Keratinocyte (primary cell): ENCODE results near the gene PCBD1. TPM values are rescaled to one million over a fixed set of nuclear protein-coding genes. Genes with fewer than 3 reads are reported as not detected.
A peak's percentile ranks its signal among the peaks of the same experiment; 100 is the strongest.

Experiments
- DNase-seq: peaks from one replicate; pipeline ENCODE4 v3.0.0-alpha.2; 2011; ENCODE audit warnings: low read depth, missing footprints, low spot score
- FAIRE-seq: peaks from 2 replicates; lab custom pipeline; 2011; peaks lifted over from hg19 to GRCh38; lab: Jason Lieb, UNC
- H2AFZ ChIP-seq: 2 replicates; pipeline ENCODE4 v1.6.0; 2012; ENCODE audit warnings: low read length, control low read depth, inconsistent platforms; ENCODE audit not compliant: control insufficient read depth
- H3K27ac ChIP-seq: 2 replicates; pipeline ENCODE4 v1.5.1; 2011; ENCODE audit warnings: low read length; ENCODE audit not compliant: control insufficient read depth, insufficient read depth
- H3K27me3 ChIP-seq: 3 replicates; pipeline ENCODE4 v1.6.0; 2011; ENCODE audit warnings: low read length; ENCODE audit not compliant: control insufficient read depth, insufficient read depth; ENCODE audit errors: extremely low read depth
- H3K36me3 ChIP-seq, 2 experiments: 2 replicates in 1 of 2; 3 replicates in 1 of 2; pipeline ENCODE4 v1.5.1; 2011; ENCODE audit warnings: low read length in 2 of 2, mild to moderate bottlenecking in 1 of 2; ENCODE audit not compliant: control insufficient read depth in 2 of 2, insufficient read depth in 2 of 2; ENCODE audit errors: extremely low read depth in 1 of 2
- H3K4me1 ChIP-seq: 3 replicates; pipeline ENCODE4 v1.5.1; 2011; ENCODE audit warnings: low read length; ENCODE audit not compliant: control insufficient read depth, insufficient read depth; ENCODE audit errors: extremely low read depth
- H3K4me2 ChIP-seq: 3 replicates; pipeline ENCODE4 v1.6.0; 2011; ENCODE audit warnings: low read depth, low read length; ENCODE audit not compliant: control insufficient read depth, insufficient read depth; ENCODE audit errors: extremely low read depth
- H3K4me3 ChIP-seq, 3 experiments: fragments of 200-600 bp in 1 of 3; sonication (generic) in 1 of 3; 2 replicates in 2 of 3; 3 replicates in 1 of 3; pipeline ENCODE4 v1.5.1; 2011 to 2016; ENCODE audit warnings: low read length in 3 of 3, mild to moderate bottlenecking in 3 of 3, control low read depth in 2 of 3, inconsistent platforms in 1 of 3, low read depth in 1 of 3, mixed read lengths in 1 of 3, mixed run types in 1 of 3, moderate library complexity in 1 of 3; ENCODE audit not compliant: control insufficient read depth in 2 of 3, insufficient read depth in 2 of 3; ENCODE audit errors: extremely low read depth in 1 of 3
- H3K79me2 ChIP-seq: 2 replicates; pipeline ENCODE4 v1.6.0; 2012; ENCODE audit warnings: low read length; ENCODE audit not compliant: control insufficient read depth, insufficient read depth
- H3K9ac ChIP-seq: 3 replicates; pipeline ENCODE4 v1.6.0; 2011; ENCODE audit warnings: low read length; ENCODE audit not compliant: control insufficient read depth, insufficient read depth; ENCODE audit errors: extremely low read depth
- H3K9me1 ChIP-seq: 3 replicates; pipeline ENCODE4 v1.6.0; 2011; ENCODE audit warnings: low read length; ENCODE audit not compliant: control insufficient read depth, insufficient read depth; ENCODE audit errors: extremely low read depth
- H3K9me3 ChIP-seq: 2 replicates; pipeline ENCODE4 v1.5.1; 2012; ENCODE audit warnings: low read depth, low read length; ENCODE audit not compliant: control insufficient read depth
- H4K20me1 ChIP-seq: 3 replicates; pipeline ENCODE4 v1.6.0; 2011; ENCODE audit warnings: low read length; ENCODE audit not compliant: control insufficient read depth, insufficient read depth; ENCODE audit errors: extremely low read depth
- CTCF ChIP-seq, 3 experiments: IDR thresholded peaks in 1 of 3; conservative IDR thresholded peaks in 1 of 3; optimal IDR thresholded peaks in 1 of 3; 2 replicates in 2 of 3; 3 replicates in 1 of 3; pipeline versions ENCODE3 to v1.5.1; 2011; ENCODE audit warnings: low read length in 3 of 3, mild to moderate bottlenecking in 3 of 3, moderate library complexity in 2 of 3, control low read depth in 1 of 3, inconsistent platforms in 1 of 3; ENCODE audit not compliant: insufficient read depth in 2 of 3; ENCODE audit errors: extremely low read depth in 1 of 3
- EZH2 ChIP-seq: IDR thresholded peaks from one replicate; pipeline ENCODE4 v1.6.1; 2012; ENCODE audit warnings: inconsistent platforms, mild to moderate bottlenecking, low read length, moderate library complexity
- dilution Hi-C: fragments of 300-500 bp; cut with MboI; formaldehyde crosslinking; loops from one replicate; pipeline ENCODE4 v1.7.0; 2020; ENCODE audit warnings: low sequenced_read_pairs; ENCODE audit not compliant: extremely low pct_ligation_motif_present
- polyA plus RNA-seq, 5 experiments: library from polyadenylated mRNA; depleted of rRNA in 3 of 5; stranded (reverse) in 3 of 5; stranded (forward) in 1 of 5; unstranded in 1 of 5; fragments of >200 nt; gene quantifications; 1 replicate in 1 of 5; 2 replicates in 3 of 5; 3 replicates in 1 of 5; pipeline versions ENCODE4 v1.2.1 to v1.2.3, GENCODE V29; 2011 to 2012; ENCODE audit warnings: missing spikeins in 2 of 5, low read depth in 1 of 5, low replicate concordance in 1 of 5

PCBD1 gene
- polyA plus RNA-seq, 1 donor (not counting 4 experiments of a cell fraction or from before 2014, with no cell fraction given) = 41.5 TPM

GRCh38 chr10:70849582-70850016 lies 38.8 kb downstream of the PCBD1 start:
- Histone ChIP-seq H3K27ac (no peak overlapping the region), H2AFZ (no peak overlapping the region), H3K27me3 (no peaks in the 10 kb centered on the region), H3K36me3 (peaks cover 11 to 20% of the 10 kb centered on the region in 2 experiments), H3K9me3 (no peaks in the 10 kb centered on the region), H3K9ac (no peak overlapping the region), H3K4me1 (peaks cover 18% of the 10 kb centered on the region), H3K4me3 (no peak overlapping the region), H3K79me2 (no peaks in the 10 kb centered on the region), H3K4me2 (peak overlapping the region; percentile 25), H4K20me1 (no peaks in the 10 kb centered on the region), H3K9me1 (no peaks in the 10 kb centered on the region)
- dilution Hi-C loops = no loop called here
- DNase-seq = no peak
- no peak for TF ChIP-seq EZH2
- no peak for TF ChIP-seq CTCF (optimal IDR thresholded peaks at IDR 0.05 in 1 of 3, IDR thresholded peaks at IDR 0.05 in 1 of 3, conservative IDR thresholded peaks at IDR 0.05 in 1 of 3; ENCODE audit: extremely low read depth in 1 of 3, insufficient read depth in 2 of 3, low read length in 3 of 3)
- FAIRE-seq = peak; percentile 48

DNA sequence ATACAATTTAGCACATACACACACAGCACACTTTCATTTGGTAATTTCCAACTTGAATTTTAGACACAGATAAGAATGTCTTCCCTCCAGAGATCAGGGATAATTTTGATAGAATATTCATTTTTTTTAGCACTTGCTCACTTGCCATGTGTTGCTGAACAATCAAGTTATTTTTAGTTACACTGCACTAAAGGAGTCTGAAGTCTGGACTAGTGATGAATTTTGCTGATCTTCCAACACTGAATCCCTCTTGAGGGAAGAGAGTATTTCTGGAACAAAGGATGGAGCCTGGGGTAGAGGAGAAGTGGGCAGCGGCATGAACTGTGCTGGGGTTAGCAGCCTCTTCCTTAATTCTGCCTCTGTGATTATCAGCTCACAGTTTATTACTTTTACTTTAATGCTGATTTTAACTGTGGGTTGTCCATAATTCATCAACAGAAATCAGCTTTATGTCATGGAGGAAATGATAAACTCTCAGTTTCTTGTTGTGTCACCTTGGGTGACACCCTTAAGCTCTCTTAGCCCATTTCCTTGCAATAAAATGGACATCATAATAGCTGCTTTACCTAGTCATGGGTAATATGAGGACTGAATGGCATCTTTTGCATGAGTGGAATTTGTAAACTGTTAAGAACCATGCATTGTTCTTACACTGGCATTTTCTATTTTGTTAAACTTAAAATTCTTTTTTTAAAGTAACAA lies 40.6 kb downstream of the PCBD1 start:
- Histone ChIP-seq H3K4me1 (peaks cover 16% of the 10 kb centered on the region), H3K9ac (no peak overlapping the region), H2AFZ (no peak overlapping the region), H3K4me3 (no peak overlapping the region), H3K36me3 (peaks cover 12 to 22% of the 10 kb centered on the region in 2 experiments), H3K9me1 (no peaks in the 10 kb centered on the region), H3K27me3 (no peaks in the 10 kb centered on the region), H3K27ac (no peak overlapping the region), H3K79me2 (peaks cover 3% of the 10 kb centered on the region), H3K4me2 (no peak overlapping the region), H4K20me1 (no peaks in the 10 kb centered on the region), H3K9me3 (no peaks in the 10 kb centered on the region)
- TF ChIP-seq EZH2 = no peak
- no peak for TF ChIP-seq CTCF (optimal IDR thresholded peaks at IDR 0.05 in 1 of 3, IDR thresholded peaks at IDR 0.05 in 1 of 3, conservative IDR thresholded peaks at IDR 0.05 in 1 of 3; ENCODE audit: extremely low read depth in 1 of 3, insufficient read depth in 2 of 3, low read length in 3 of 3)
- FAIRE-seq (no peak), DNase-seq (no peak)
- dilution Hi-C loops = no loop called here
